Activated CD8-positive, alpha-beta memory T cell treated with anti-CD3 and anti-CD28 coated beads for 24 hours (primary cell): ENCODE results near the gene FFAR4.

Experiments used
- DNase-seq: peaks from one replicate; pipeline ENCODE4 v3.0.0-alpha.2; 2020

Gene FFAR4

GRCh38 chr10:93573051-93573909 is 6.8 kb downstream of the FFAR4 start:
- no peak for DNase-seq

- no peak for DNase-seq
Observed at GRCh38 chr10:93573924-93574323, 7.5 kb downstream of the FFAR4 start.

- DNase-seq, result no peak
Observed at GRCh38 chr10:93576888-93577287, 10.4 kb downstream of the FFAR4 start.

GRCh38 chr10:93577565-93577964 is 11.1 kb downstream of the FFAR4 start:
- no peak for DNase-seq

GRCh38 chr10:93579089-93579488 is 12.6 kb downstream of the FFAR4 start:
- no peak for DNase-seq

GRCh38 chr10:93579985-93580711 is 13.7 kb downstream of the FFAR4 start:
- DNase-seq, result no peak

GRCh38 chr10:93580828-93581227 is 14.4 kb downstream of the FFAR4 start:
- DNase-seq, result no peak

GRCh38 chr10:93584445-93584844 is 18.0 kb downstream of the FFAR4 start:
- no peak for DNase-seq

GRCh38 chr10:93589648-93590562 is 23.4 kb downstream of the FFAR4 start:
- DNase-seq, result no peak

- no peak for DNase-seq
Observed at GRCh38 chr10:93590638-93591037, 24.2 kb downstream of the FFAR4 start.

- no peak for DNase-seq
Observed at GRCh38 chr10:93591065-93591808, 24.8 kb downstream of the FFAR4 start.

- DNase-seq, result no peak
Observed at GRCh38 chr10:93593254-93593653, 26.8 kb downstream of the FFAR4 start.

- DNase-seq, result no peak
Observed at GRCh38 chr10:93593749-93594148, 27.3 kb downstream of the FFAR4 start.

GRCh38 chr10:93594518-93594917 is 28.1 kb downstream of the FFAR4 start:
- no peak for DNase-seq

- DNase-seq, result no peak
Observed at GRCh38 chr10:93595378-93596161, 29.1 kb downstream of the FFAR4 start.

GRCh38 chr10:93596539-93596938 is 30.1 kb downstream of the FFAR4 start:
- DNase-seq, result no peak

GRCh38 chr10:93597075-93597599 is 30.7 kb downstream of the FFAR4 start:
- no peak for DNase-seq

GRCh38 chr10:93598157-93598556 is 31.7 kb downstream of the FFAR4 start:
- no peak for DNase-seq

- no peak for DNase-seq
Observed at GRCh38 chr10:93599335-93599734, 32.9 kb downstream of the FFAR4 start.

- DNase-seq, result no peak
Observed at GRCh38 chr10:93599778-93600177, 33.3 kb downstream of the FFAR4 start.

GRCh38 chr10:93600446-93601145 is 34.1 kb downstream of the FFAR4 start:
- no peak for DNase-seq
